GM21528 (cell line): Measurements from ENCODE around the gene IREB2.
"Not testable (repeated sequence)": the region's sequence is repeated elsewhere in the genome, so short reads cannot be mapped to it uniquely, and the experiment has no call there.

Source experiments
- ATAC-seq: cut with Tn5 transposase; IDR thresholded peaks from one replicate; pipeline ENCODE4 v1.9.1; 2021; ENCODE audit warnings: mild to moderate bottlenecking, moderate library complexity; ENCODE audit not compliant: unreplicated experiment, low FRiP score

The IREB2 gene

DNA sequence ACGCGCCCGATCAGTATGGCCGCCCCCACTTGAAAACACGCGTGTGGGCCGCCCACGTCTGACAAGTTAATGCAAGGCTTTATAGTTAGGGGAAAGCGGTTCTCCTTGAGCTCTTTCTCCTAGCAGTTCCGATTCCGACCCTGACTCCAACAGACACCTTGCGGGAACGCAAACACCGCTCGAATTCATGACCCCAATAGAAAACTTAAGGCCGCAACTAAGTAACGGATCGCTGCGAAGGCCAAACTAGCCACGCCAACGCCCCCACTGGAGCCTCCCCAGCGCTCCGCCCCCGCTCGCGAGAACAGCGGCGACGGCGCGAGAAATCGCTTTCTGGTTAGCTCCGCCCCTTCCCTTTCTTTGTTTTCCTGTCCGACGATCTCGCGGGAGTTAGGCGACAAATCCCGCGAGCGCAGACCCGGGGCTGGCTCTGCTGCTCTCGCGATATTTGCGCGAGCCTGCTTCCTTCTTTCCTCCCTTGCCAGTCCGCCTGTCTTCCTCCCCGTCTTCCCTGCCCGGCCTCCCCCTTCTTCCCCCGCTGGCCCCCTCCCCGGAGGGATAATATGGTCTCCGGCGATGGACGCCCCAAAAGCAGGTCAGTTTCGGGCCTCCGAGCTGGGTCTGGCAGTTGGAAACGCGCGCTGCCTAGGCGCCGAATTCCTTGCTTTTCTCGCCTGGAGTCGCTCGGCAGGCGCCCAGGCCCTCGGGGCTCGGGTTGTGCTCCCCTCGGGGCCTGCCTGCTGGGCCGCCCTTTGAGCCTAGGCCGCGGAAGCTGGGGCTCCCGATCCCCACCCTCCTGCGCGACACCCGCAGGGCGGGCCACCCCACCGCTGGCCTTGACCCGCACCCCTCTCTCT is at the start of gene IREB2:
Gene IREB2, plus strand, starts transcription at position 455 of the 857 bp plus-strand sequence. Its CDS starts 122 bp downstream, at position 577.
- ATAC-seq: peak; percentile 81

GRCh38 chr15:78388865-78389264 is 49.2 kb upstream of the IREB2 start:
- no peak for ATAC-seq

- no peak for ATAC-seq
These were observed 48.7 kb upstream of the IREB2 start for GRCh38 chr15:78389322-78389721.

GRCh38 chr15:78389738-78390137 is 48.3 kb upstream of the IREB2 start:
- no peak for ATAC-seq

GRCh38 chr15:78390242-78390641 is 47.8 kb upstream of the IREB2 start:
- no peak for ATAC-seq

GRCh38 chr15:78390826-78391225 is 47.2 kb upstream of the IREB2 start:
- ATAC-seq: no peak

DNA sequence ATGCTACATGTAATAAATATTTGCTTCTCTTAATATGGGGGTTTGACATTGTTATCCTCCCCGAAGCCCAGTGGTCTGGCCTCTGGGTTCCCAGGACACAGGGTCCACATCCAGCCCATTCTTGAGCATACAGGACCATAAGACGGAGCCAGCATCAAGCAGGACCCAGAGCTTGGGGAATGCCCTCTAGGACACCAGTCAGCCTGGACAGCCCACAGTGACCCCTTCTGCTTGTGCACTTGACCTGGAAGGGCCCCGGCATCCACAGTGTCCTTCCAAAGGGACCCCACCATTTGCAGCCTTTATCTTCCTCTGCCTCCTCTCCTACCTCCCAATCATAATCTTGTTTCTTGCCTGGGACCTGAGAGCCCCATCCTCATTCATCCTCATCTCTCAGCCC is 46.2 kb upstream of the IREB2 start:
- ATAC-seq: no peak

DNA sequence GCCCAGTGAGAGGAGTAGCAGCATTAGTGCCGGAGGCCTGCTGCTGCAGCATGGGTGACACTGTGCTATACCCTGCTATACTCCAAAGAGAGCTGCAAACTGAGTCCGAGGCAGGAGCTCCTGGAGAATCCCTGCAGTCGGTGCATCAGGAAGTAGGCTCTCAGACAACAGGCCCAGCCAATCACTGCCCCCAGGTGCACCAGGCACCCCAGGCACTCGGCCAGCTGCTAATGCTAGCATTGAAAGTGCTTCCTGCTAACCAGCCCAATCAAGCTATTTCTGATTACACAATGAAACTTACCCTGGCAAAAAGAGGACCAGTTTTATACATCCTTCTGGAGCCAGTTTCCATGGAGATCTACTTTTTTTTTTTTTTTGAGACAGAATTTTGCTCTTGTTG is 45.6 kb upstream of the IREB2 start:
- ATAC-seq: no peak

DNA sequence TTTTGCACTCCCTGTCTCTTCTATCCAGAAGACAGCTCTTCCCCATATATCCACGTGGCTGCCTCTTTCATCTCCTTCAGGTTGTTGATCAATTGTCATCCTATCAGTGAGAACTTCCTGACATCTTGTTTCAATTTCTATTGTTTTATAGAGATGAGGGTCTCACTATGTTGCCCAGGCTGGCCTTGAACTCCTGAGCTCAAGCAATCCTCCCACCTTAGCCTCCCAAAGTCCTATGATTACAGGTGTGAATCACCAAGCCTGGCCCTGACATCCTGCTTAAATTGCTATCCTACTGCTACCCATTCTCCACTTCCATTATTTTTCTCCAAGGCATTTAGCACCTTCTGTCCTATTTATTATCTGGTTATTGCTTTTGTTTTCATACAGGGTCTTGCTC is 44.9 kb upstream of the IREB2 start:
- no peak for ATAC-seq

GRCh38 chr15:78394026-78394425 is 44.0 kb upstream of the IREB2 start:
- ATAC-seq: no peak

DNA sequence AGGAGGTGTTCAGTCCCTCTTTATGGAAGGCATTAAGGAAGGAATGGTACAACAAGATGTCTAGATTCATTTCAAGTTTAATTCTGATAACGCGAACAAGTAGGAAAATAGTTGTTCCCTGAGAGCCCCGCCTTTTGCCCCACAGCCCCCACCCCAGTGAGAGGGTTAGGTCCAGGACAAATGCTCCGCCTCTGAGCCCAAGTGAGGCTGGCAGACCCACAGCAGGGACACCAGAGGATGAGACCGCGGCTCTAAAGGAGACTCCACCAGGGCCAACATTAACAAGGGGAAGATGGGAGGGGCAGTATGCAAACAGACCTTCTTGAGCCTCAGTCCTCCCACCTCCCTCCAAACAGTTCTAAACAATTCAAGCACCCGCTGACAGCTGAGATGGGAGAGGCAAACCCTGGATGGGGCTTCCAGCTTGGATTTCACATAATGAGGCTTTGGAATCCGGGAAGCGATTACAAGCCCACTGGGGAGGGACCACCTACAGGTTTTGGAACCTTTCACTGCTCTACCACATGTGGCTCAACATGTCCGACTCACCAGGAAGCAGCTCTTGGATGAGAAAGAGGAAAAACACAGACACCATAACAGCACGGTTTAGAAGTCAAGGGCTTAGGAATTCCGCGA is 42.9 kb upstream of the IREB2 start:
- no peak for ATAC-seq

DNA sequence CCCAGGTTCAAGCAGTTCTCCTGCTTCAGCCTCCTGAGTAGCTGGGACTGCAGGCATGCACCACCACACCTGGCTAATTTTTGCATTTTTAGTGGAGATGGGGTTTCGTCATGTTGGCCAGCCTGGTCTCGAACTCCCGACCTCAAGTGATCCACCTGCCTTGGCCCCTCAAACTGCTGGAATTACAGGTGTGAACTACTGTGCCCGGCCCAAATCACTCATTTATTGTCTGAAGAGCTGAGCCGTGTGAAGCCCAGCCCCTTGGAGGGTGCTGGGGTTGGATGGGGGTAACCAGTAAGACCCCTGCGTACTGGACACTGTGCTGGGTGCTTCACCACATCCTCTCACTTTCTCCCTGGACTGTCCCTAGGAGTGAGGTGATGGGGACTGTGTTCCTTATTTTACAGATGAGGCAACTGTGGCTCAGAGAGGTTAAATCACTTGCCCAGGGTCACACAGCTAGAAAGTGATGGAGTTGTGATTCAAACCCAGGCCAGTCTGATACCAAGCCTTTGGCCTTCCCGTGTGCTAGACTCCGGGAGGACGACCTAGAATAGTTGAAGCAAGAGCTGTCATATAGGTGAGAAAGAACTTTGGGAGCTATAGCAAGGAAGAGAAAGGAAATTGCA is 41.7 kb upstream of the IREB2 start:
- no peak for ATAC-seq

- ATAC-seq: no peak
These were observed 41.0 kb upstream of the IREB2 start for GRCh38 chr15:78396976-78397375.

GRCh38 chr15:78397382-78397781 is 40.6 kb upstream of the IREB2 start:
- no peak for ATAC-seq

- no peak for ATAC-seq
These were observed 39.8 kb upstream of the IREB2 start for GRCh38 chr15:78398076-78398825.

- no peak for ATAC-seq
These were observed 38.9 kb upstream of the IREB2 start for GRCh38 chr15:78399091-78399490.

DNA sequence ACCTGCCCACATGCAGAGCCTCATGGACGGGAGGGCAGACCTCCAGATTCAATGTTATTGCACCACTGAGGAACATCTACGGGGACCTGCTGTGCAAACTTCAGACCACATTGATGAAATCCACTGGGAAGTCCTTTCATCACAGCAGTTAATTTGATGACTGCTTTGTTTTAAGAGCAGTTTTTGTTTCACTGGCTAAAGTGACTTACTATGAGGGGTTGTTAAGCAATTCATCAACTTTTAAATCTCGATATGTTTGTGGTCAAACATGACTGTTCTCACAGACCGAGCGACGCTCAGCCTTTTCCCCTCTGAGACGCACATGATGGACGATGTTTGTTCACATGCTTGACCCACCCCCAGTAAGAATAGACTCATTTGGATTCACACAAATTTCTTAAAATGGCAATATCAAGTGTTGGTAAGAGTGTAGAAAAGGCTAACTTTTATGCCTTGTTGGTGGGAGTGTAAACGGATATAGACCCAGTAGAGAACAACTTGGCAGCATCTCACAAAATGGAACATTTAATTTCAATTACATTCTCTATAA is 35.9 kb upstream of the IREB2 start:
- ATAC-seq: no peak

DNA sequence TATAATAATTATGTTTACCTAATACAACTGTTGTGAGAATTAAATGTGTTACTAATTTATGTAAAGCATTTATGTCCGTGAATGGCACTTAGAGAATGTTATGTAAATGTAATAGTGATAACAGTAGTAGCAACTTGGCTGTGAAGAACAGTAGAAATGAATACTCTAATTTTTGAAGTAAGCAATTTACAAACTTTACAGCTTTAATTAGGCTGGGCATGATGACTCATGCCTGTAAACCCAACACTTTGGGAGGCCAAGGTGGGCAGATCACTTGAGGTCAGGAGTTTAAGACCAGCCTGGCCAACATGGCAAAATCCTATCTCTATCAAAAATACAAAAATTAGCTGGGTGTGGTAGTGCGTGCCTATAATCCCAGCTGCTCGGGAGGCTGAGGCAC is 33.9 kb upstream of the IREB2 start:
- ATAC-seq: no peak

- ATAC-seq: not testable (repeated sequence)
These were observed 33.2 kb upstream of the IREB2 start for GRCh38 chr15:78404796-78405195.

- no peak for ATAC-seq
These were observed 32.6 kb upstream of the IREB2 start for GRCh38 chr15:78405336-78405924.
